Type B pancreatic cell (in vitro differentiated cells): ENCODE data around the gene ABCF1. TPM values are rescaled to one million over a fixed set of nuclear protein-coding genes. Genes with fewer than 3 reads are reported as not detected.

Experiments
- DNase-seq: peaks from one replicate; pipeline ENCODE4 v3.0.0; 2021; ENCODE audit warnings: mixed read lengths; ENCODE audit not compliant: unreplicated experiment; ENCODE audit errors: extremely low spot score
- H3K27ac Mint-ChIP-seq: 2 replicates; pipeline ENCODE4 v1.8.0; 2021; ENCODE audit warnings: mild to moderate bottlenecking, mixed read lengths
- H3K27me3 Mint-ChIP-seq: 2 replicates; pipeline ENCODE4 v1.8.0; 2021; ENCODE audit warnings: mixed read lengths
- H3K36me3 Mint-ChIP-seq: 2 replicates; pipeline ENCODE4 v1.8.0; 2021; ENCODE audit warnings: mixed read lengths
- H3K4me1 Mint-ChIP-seq: one replicate; pipeline ENCODE4 v1.8.0; 2021; ENCODE audit warnings: mixed read lengths; ENCODE audit not compliant: unreplicated experiment
- H3K4me3 Mint-ChIP-seq: 2 replicates; pipeline ENCODE4 v1.8.0; 2021; ENCODE audit warnings: mild to moderate bottlenecking, mixed read lengths
- H3K9me3 Mint-ChIP-seq: 2 replicates; pipeline ENCODE4 v1.8.0; 2021; ENCODE audit warnings: mixed read lengths
- total RNA-seq: library from RNA; stranded (reverse); gene quantifications from 2 replicates; pipeline ENCODE4 v1.2.1, GENCODE V29; 2021; ENCODE audit warnings: low replicate concordance
- TF ChIP-seq, protein P1 (sequence below): fragments of 200-600 bp; sonication (generic); conservative IDR thresholded peaks from 2 replicates; pipeline ENCODE4 v1.5.0; 2021; ENCODE audit warnings: antibody characterized with exemption, mild to moderate bottlenecking

Gene ABCF1
- total RNA-seq, 1 donor from 2014 or later: 69.2 TPM

DNA sequence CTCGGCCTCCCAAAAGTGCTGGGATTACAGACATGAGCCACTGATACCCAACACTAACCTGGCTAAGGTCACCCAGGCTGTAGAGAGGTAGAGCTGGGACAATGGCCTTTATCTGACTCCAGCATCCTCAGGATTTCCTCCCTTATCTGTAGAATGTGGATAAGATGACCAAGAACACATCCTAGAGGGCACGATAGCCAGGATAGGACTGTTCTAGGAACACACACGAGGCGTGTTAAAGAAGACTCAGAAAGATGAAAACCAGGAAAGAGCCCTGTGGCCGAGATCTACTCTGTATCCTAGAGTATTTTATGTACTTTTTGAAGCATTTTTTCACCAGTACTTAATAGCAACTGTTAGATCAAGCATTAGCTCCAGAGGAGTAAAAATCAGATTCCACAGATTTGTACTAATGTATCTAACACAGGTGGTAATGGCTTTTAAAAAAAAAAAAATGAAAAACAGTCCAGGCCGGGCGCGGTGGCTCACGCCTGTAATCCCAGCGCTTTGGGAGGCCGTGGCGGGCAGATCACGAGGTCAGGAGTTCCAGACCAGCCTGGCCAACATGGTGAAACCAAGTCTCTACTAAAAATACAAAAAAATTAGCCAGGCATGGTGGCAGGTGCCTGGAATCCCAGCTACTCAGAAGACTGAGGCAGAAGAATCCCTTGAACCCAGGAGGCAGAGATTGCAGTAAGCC is 28.5 kb downstream of the ABCF1 start:
- H3K27ac Mint-ChIP-seq: no peak overlapping the region
- H3K9me3 Mint-ChIP-seq: no peaks in the 10 kb centered on the region
- TF ChIP-seq, protein P1, sequence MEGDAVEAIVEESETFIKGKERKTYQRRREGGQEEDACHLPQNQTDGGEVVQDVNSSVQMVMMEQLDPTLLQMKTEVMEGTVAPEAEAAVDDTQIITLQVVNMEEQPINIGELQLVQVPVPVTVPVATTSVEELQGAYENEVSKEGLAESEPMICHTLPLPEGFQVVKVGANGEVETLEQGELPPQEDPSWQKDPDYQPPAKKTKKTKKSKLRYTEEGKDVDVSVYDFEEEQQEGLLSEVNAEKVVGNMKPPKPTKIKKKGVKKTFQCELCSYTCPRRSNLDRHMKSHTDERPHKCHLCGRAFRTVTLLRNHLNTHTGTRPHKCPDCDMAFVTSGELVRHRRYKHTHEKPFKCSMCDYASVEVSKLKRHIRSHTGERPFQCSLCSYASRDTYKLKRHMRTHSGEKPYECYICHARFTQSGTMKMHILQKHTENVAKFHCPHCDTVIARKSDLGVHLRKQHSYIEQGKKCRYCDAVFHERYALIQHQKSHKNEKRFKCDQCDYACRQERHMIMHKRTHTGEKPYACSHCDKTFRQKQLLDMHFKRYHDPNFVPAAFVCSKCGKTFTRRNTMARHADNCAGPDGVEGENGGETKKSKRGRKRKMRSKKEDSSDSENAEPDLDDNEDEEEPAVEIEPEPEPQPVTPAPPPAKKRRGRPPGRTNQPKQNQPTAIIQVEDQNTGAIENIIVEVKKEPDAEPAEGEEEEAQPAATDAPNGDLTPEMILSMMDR: no peak
- peaks cover 34% of the 10 kb centered on the region for H3K36me3 Mint-ChIP-seq
- DNase-seq: no peak
- H3K27me3 Mint-ChIP-seq: no peaks in the 10 kb centered on the region
- H3K4me1 Mint-ChIP-seq: peaks cover 5% of the 10 kb centered on the region
- no peak overlapping the region for H3K4me3 Mint-ChIP-seq

DNA sequence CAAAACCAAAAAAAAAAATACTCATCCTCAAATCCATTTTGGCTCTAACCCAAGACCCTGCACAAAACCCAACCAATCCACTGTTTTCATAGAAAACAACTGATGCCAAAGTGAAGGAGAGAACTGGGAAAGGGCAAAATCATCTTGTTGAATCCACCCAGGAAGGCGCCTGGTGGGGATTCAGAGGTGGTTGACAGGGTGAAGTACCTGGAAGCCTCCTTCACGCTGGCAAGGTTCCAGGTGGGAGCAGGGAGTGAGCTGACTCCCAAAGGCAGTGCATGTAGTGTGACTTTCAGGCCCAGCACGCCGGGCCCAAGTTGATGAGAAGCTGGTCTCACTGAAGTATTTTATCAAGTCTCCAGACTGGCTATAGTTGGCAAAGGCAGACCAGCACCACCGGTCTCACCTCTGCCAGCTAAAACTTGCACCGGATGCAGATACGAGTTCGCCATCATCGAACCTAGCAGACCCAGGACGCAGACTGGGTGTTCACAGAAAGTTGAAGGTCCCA is 29.3 kb downstream of the ABCF1 start:
- Mint-ChIP-seq H3K4me1 (peaks cover 5% of the 10 kb centered on the region), H3K27ac (no peak overlapping the region), H3K27me3 (no peaks in the 10 kb centered on the region), H3K9me3 (no peaks in the 10 kb centered on the region), H3K36me3 (peaks cover 39% of the 10 kb centered on the region), H3K4me3 (no peak overlapping the region)
- TF ChIP-seq, protein P1: no peak
- DNase-seq: no peak

DNA sequence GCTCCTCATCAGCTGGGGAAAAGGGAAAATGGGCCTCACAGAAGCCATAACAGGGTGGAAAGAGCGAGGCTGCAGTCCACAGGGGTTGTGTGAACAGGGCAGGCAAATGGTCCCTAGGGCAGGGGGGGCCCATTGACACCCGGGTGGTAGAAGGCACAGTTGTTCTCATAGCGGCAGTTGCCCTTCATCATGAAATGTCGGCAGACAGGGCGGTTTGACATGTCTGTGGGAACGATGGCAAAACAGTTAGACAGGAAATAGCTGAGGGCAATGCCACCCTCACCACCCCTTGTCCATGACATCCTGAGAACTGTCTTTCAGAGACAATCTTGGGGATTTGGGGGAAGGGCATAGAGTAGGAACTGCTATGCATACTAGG is 30.2 kb downstream of the ABCF1 start:
- Mint-ChIP-seq H3K9me3 (no peaks in the 10 kb centered on the region), H3K27me3 (no peaks in the 10 kb centered on the region), H3K27ac (no peak overlapping the region), H3K4me1 (peaks cover 5% of the 10 kb centered on the region), H3K4me3 (no peak overlapping the region), H3K36me3 (peaks cover 46% of the 10 kb centered on the region)
- no peak for DNase-seq
- TF ChIP-seq, protein P1: no peak

DNA sequence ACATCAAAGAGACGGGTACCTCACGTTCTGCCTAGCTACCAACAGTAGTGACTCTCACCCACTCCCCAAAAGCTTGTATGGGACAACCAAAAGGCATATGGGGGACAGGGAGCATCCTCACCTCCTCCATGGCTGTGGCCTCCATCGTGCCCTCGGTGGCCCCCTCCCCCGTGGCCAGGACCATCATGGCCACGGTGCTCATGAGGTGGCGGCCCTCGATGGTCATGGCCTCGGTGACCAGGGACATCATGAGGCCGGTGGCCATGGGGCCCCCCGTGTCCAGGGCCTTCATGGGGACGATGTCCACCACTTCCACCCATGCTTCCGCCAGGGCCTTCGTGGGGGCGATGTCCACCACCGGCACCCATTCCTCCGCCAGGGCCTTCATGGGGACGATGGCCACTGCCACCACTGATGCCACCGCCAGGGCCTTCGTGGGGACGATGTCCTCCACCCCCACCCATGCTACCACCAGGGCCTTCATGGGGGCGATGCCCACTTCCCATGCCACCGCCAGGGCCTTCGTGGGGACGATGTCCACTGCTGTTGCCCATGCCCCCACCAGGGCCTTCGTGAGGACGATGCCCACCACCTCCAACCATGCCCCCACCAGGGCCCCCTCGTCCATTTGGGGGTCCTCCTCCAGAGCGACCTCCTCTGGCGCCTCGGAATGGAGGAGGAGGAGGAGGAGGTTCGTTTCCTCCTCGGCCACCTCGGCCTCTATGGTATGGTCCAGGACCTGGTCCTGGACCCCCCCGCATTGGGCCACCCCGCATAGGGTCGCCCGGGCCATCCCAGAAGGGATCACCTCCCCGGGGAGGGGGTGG is 30.8 kb downstream of the ABCF1 start:
- Mint-ChIP-seq H3K36me3 (peaks cover 49% of the 10 kb centered on the region), H3K27me3 (no peaks in the 10 kb centered on the region), H3K9me3 (no peaks in the 10 kb centered on the region)

DNA sequence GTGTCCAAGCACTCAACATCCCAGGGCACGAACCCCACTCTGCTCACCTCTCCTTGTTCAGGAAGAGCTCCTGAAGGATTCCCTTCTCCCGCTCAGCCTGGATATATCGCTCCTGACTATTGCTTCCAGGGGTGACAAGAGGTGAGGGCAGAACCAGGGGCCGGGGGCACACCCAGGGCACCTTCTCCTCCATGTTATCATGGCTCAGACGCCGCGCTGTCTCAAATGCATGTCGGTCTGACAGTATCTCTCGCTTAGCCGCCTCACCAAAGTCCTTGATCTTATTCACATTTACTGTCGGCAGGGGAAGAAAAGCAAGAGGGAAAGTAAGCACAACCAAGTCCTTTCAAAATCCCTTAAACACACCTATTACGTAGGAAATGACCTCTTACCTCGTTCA is 32.7 kb downstream of the ABCF1 start:
- Mint-ChIP-seq H3K4me3 (no peak overlapping the region), H3K9me3 (no peaks in the 10 kb centered on the region), H3K27ac (no peak overlapping the region), H3K4me1 (no peaks in the 10 kb centered on the region), H3K36me3 (peaks cover 55% of the 10 kb centered on the region), H3K27me3 (no peaks in the 10 kb centered on the region)
- TF ChIP-seq, protein P1: no peak
- no peak for DNase-seq

More for the DNA sequence above, 30.8 kb downstream of the ABCF1 start:
- Mint-ChIP-seq H3K4me3 (no peak overlapping the region), H3K4me1 (peaks cover 5% of the 10 kb centered on the region), H3K27ac (no peak overlapping the region)
- DNase-seq: no peak
- TF ChIP-seq, protein P1: no peak
